Keratinocyte (primary cell): ENCODE data around the gene GMCL1. TPM values are rescaled to one million over a fixed set of nuclear protein-coding genes. Genes with fewer than 3 reads are reported as not detected.

Experiments
- DNase-seq: peaks from one replicate; pipeline ENCODE4 v3.0.0-alpha.2; 2011; ENCODE audit warnings: low read depth, missing footprints, low spot score
- FAIRE-seq: peaks from 2 replicates; lab custom pipeline; 2011; peaks lifted over from hg19 to GRCh38; lab: Jason Lieb, UNC
- H2AFZ ChIP-seq: 2 replicates; pipeline ENCODE4 v1.6.0; 2012; ENCODE audit warnings: low read length, control low read depth, inconsistent platforms; ENCODE audit not compliant: control insufficient read depth
- H3K27ac ChIP-seq: 2 replicates; pipeline ENCODE4 v1.5.1; 2011; ENCODE audit warnings: low read length; ENCODE audit not compliant: control insufficient read depth, insufficient read depth
- H3K27me3 ChIP-seq: 3 replicates; pipeline ENCODE4 v1.6.0; 2011; ENCODE audit warnings: low read length; ENCODE audit not compliant: control insufficient read depth, insufficient read depth; ENCODE audit errors: extremely low read depth
- H3K36me3 ChIP-seq, 2 experiments: 2 replicates in 1 of 2; 3 replicates in 1 of 2; pipeline ENCODE4 v1.5.1; 2011; ENCODE audit warnings: low read length in 2 of 2, mild to moderate bottlenecking in 1 of 2; ENCODE audit not compliant: control insufficient read depth in 2 of 2, insufficient read depth in 2 of 2; ENCODE audit errors: extremely low read depth in 1 of 2
- H3K4me1 ChIP-seq: 3 replicates; pipeline ENCODE4 v1.5.1; 2011; ENCODE audit warnings: low read length; ENCODE audit not compliant: control insufficient read depth, insufficient read depth; ENCODE audit errors: extremely low read depth
- H3K4me2 ChIP-seq: 3 replicates; pipeline ENCODE4 v1.6.0; 2011; ENCODE audit warnings: low read depth, low read length; ENCODE audit not compliant: control insufficient read depth, insufficient read depth; ENCODE audit errors: extremely low read depth
- H3K4me3 ChIP-seq, 3 experiments: fragments of 200-600 bp in 1 of 3; sonication (generic) in 1 of 3; 2 replicates in 2 of 3; 3 replicates in 1 of 3; pipeline ENCODE4 v1.5.1; 2011 to 2016; ENCODE audit warnings: low read length in 3 of 3, mild to moderate bottlenecking in 3 of 3, control low read depth in 2 of 3, inconsistent platforms in 1 of 3, low read depth in 1 of 3, mixed read lengths in 1 of 3, mixed run types in 1 of 3, moderate library complexity in 1 of 3; ENCODE audit not compliant: control insufficient read depth in 2 of 3, insufficient read depth in 2 of 3; ENCODE audit errors: extremely low read depth in 1 of 3
- H3K79me2 ChIP-seq: 2 replicates; pipeline ENCODE4 v1.6.0; 2012; ENCODE audit warnings: low read length; ENCODE audit not compliant: control insufficient read depth, insufficient read depth
- H3K9ac ChIP-seq: 3 replicates; pipeline ENCODE4 v1.6.0; 2011; ENCODE audit warnings: low read length; ENCODE audit not compliant: control insufficient read depth, insufficient read depth; ENCODE audit errors: extremely low read depth
- H3K9me1 ChIP-seq: 3 replicates; pipeline ENCODE4 v1.6.0; 2011; ENCODE audit warnings: low read length; ENCODE audit not compliant: control insufficient read depth, insufficient read depth; ENCODE audit errors: extremely low read depth
- H3K9me3 ChIP-seq: 2 replicates; pipeline ENCODE4 v1.5.1; 2012; ENCODE audit warnings: low read depth, low read length; ENCODE audit not compliant: control insufficient read depth
- H4K20me1 ChIP-seq: 3 replicates; pipeline ENCODE4 v1.6.0; 2011; ENCODE audit warnings: low read length; ENCODE audit not compliant: control insufficient read depth, insufficient read depth; ENCODE audit errors: extremely low read depth
- EZH2 ChIP-seq: IDR thresholded peaks from one replicate; pipeline ENCODE4 v1.6.1; 2012; ENCODE audit warnings: inconsistent platforms, mild to moderate bottlenecking, low read length, moderate library complexity
- dilution Hi-C: fragments of 300-500 bp; cut with MboI; formaldehyde crosslinking; loops from one replicate; pipeline ENCODE4 v1.7.0; 2020; ENCODE audit warnings: low sequenced_read_pairs; ENCODE audit not compliant: extremely low pct_ligation_motif_present
- polyA plus RNA-seq, 5 experiments: library from polyadenylated mRNA; depleted of rRNA in 3 of 5; stranded (reverse) in 3 of 5; stranded (forward) in 1 of 5; unstranded in 1 of 5; fragments of >200 nt; gene quantifications; 1 replicate in 1 of 5; 2 replicates in 3 of 5; 3 replicates in 1 of 5; pipeline versions ENCODE4 v1.2.1 to v1.2.3, GENCODE V29; 2011 to 2012; ENCODE audit warnings: missing spikeins in 2 of 5, low read depth in 1 of 5, low replicate concordance in 1 of 5
- TF ChIP-seq, protein P1 (sequence below), 3 experiments: IDR thresholded peaks in 1 of 3; conservative IDR thresholded peaks in 1 of 3; optimal IDR thresholded peaks in 1 of 3; 2 replicates in 2 of 3; 3 replicates in 1 of 3; pipeline versions ENCODE3 to v1.5.1; 2011; ENCODE audit warnings: low read length in 3 of 3, mild to moderate bottlenecking in 3 of 3, moderate library complexity in 2 of 3, control low read depth in 1 of 3, inconsistent platforms in 1 of 3; ENCODE audit not compliant: insufficient read depth in 2 of 3; ENCODE audit errors: extremely low read depth in 1 of 3

The GMCL1 gene
- polyA plus RNA-seq, 1 donor (not counting 4 experiments of a cell fraction or from before 2014, with no cell fraction given) = 7.5 TPM

DNA sequence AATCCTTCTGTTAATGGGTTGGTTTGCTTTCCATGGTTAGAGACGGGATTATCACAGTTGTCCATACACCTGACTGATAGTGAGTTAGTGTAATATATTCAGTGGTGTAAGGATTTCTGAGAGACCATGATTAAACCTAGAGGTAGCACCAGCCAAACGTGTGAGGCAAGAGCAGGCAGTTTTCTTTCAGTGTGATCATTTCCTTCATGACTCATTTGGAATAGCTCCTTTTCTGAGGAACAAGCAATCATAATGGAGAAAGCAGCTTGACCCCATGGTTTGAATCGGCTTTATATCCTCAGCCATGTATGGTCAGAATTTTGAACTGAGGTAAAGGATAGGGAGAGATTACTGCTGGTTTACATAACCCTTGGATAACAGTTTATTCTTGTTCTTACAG is 88.4 kb downstream of the GMCL1 start:
- no peak for DNase-seq
- FAIRE-seq = peak; percentile 89

DNA sequence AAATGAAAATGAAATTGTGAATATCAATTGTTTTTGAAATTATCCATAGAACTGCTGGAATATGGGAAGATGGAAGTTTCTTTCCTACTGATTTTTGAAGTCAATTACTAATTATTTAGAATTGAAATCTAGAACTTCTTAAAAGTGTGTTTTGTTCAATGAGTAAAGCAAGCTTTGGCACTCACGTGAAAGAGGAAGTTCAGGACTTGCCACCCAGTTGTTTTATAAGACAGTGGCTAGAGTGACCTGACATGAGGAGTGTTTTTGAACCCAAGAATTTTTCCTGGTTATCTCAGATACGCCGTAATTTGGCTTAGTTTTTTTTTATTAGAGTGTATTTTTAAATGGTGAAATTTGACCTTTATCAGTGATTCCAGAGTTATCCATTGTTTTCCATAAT is 88.9 kb downstream of the GMCL1 start:
- DNase-seq = no peak
- peaks cover 14 to 29% of the 10 kb centered on the region in 2 experiments for H3K36me3 ChIP-seq
- TF ChIP-seq, protein P1, sequence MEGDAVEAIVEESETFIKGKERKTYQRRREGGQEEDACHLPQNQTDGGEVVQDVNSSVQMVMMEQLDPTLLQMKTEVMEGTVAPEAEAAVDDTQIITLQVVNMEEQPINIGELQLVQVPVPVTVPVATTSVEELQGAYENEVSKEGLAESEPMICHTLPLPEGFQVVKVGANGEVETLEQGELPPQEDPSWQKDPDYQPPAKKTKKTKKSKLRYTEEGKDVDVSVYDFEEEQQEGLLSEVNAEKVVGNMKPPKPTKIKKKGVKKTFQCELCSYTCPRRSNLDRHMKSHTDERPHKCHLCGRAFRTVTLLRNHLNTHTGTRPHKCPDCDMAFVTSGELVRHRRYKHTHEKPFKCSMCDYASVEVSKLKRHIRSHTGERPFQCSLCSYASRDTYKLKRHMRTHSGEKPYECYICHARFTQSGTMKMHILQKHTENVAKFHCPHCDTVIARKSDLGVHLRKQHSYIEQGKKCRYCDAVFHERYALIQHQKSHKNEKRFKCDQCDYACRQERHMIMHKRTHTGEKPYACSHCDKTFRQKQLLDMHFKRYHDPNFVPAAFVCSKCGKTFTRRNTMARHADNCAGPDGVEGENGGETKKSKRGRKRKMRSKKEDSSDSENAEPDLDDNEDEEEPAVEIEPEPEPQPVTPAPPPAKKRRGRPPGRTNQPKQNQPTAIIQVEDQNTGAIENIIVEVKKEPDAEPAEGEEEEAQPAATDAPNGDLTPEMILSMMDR (optimal IDR thresholded peaks at IDR 0.05 in 1 of 3, IDR thresholded peaks at IDR 0.05 in 1 of 3, conservative IDR thresholded peaks at IDR 0.05 in 1 of 3; ENCODE audit: extremely low read depth in 1 of 3, insufficient read depth in 2 of 3, low read length in 3 of 3) = no peak
- TF ChIP-seq EZH2 = no peak
- peak overlapping the region; percentile 49 for H3K4me2 ChIP-seq
- peak overlapping the region; percentile 93 for H3K9ac ChIP-seq
- peaks cover 8% of the 10 kb centered on the region for H3K79me2 ChIP-seq
- no peak overlapping the region for H3K4me3 ChIP-seq
- dilution Hi-C loops = no loop called here
- no peaks in the 10 kb centered on the region for H4K20me1 ChIP-seq
- no peak overlapping the region for H2AFZ ChIP-seq
- H3K9me1 ChIP-seq = no peaks in the 10 kb centered on the region
- H3K27ac ChIP-seq = peak overlapping the region; percentile 69
- no peak for FAIRE-seq
- H3K27me3 ChIP-seq = no peaks in the 10 kb centered on the region
- peaks cover 22% of the 10 kb centered on the region for H3K4me1 ChIP-seq
- H3K9me3 ChIP-seq = no peaks in the 10 kb centered on the region

More for the DNA sequence above, 88.4 kb downstream of the GMCL1 start:
- peak overlapping the region in 1 of 3 experiments; percentile 94 for H3K4me3 ChIP-seq
- H3K27ac ChIP-seq = peak overlapping the region; percentile 69
- peaks cover 22% of the 10 kb centered on the region for H3K4me1 ChIP-seq
- peaks cover 15 to 29% of the 10 kb centered on the region in 2 experiments for H3K36me3 ChIP-seq
- H3K9me3 ChIP-seq = no peaks in the 10 kb centered on the region
- H2AFZ ChIP-seq = no peak overlapping the region
- no peak for TF ChIP-seq EZH2
- TF ChIP-seq, protein P1 (optimal IDR thresholded peaks at IDR 0.05 in 1 of 3, IDR thresholded peaks at IDR 0.05 in 1 of 3, conservative IDR thresholded peaks at IDR 0.05 in 1 of 3; ENCODE audit: extremely low read depth in 1 of 3, insufficient read depth in 2 of 3, low read length in 3 of 3) = no peak
- peaks cover 8% of the 10 kb centered on the region for H3K79me2 ChIP-seq
- H3K9me1 ChIP-seq = no peaks in the 10 kb centered on the region
- dilution Hi-C loops = no loop called here
- peak overlapping the region; percentile 49 for H3K4me2 ChIP-seq
- H3K27me3 ChIP-seq = no peaks in the 10 kb centered on the region
- no peaks in the 10 kb centered on the region for H4K20me1 ChIP-seq
- peak overlapping the region; percentile 93 for H3K9ac ChIP-seq
